ENCODE measurements around the gene ST6GAL2. TPM values are rescaled to one million over a fixed set of nuclear protein-coding genes. Genes with fewer than 3 reads are reported as not detected.

ST6GAL2 gene
- total RNA-seq, 1 experiment from 2014 or later: 11.0 TPM

- Mint-ChIP-seq H3K27me3 (ENCODE audit: low read depth) (no peaks in the 10 kb centered on the region), H3K36me3 (no peaks in the 10 kb centered on the region), H3K4me3 (no peak overlapping the region), H3K9me3 (no peaks in the 10 kb centered on the region), H3K4me1 (peaks cover 10% of the 10 kb centered on the region), H3K27ac (no peak overlapping the region)
- POLR2A ChIA-PET: no interaction called here
- CTCF ChIA-PET: no interaction called here
- no peak for DNase-seq (ENCODE audit: low spot score)
- TF ChIP-seq, protein P1, sequence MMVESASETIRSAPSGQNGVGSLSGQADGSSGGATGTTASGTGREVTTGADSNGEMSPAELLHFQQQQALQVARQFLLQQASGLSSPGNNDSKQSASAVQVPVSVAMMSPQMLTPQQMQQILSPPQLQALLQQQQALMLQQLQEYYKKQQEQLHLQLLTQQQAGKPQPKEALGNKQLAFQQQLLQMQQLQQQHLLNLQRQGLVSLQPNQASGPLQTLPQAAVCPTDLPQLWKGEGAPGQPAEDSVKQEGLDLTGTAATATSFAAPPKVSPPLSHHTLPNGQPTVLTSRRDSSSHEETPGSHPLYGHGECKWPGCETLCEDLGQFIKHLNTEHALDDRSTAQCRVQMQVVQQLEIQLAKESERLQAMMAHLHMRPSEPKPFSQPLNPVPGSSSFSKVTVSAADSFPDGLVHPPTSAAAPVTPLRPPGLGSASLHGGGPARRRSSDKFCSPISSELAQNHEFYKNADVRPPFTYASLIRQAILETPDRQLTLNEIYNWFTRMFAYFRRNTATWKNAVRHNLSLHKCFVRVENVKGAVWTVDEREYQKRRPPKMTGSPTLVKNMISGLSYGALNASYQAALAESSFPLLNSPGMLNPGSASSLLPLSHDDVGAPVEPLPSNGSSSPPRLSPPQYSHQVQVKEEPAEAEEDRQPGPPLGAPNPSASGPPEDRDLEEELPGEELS (CRISPR knock-in tag; IDR thresholded peaks at IDR 0.05): no peak
- TF ChIP-seq ZNF232 (CRISPR knock-in tag; IDR thresholded peaks at IDR 0.05) (no peak), CTCF (IDR thresholded peaks at IDR 0.05) (no peak), RORB (CRISPR knock-in tag; IDR thresholded peaks at IDR 0.05) (no peak), TCF7 (CRISPR knock-in tag; IDR thresholded peaks at IDR 0.05; ENCODE audit: low read depth) (no peak), ATF6 (CRISPR knock-in tag; IDR thresholded peaks at IDR 0.05) (no peak), HMGXB4 (CRISPR knock-in tag; IDR thresholded peaks at IDR 0.05) (no peak), IRF2 (CRISPR knock-in tag; IDR thresholded peaks at IDR 0.05; ENCODE audit: borderline replicate concordance, low read depth) (no peak), SMAD3 (CRISPR knock-in tag; IDR thresholded peaks at IDR 0.05; ENCODE audit: borderline replicate concordance) (no peak), ZNF512 (CRISPR knock-in tag; IDR thresholded peaks at IDR 0.05; ENCODE audit: borderline replicate concordance) (no peak), NR3C1 (CRISPR knock-in tag; conservative IDR thresholded peaks at IDR 0.05; ENCODE audit: low read depth) (no peak), ETV6 (CRISPR knock-in tag; IDR thresholded peaks at IDR 0.05) (no peak), ZNF423 (CRISPR knock-in tag; IDR thresholded peaks at IDR 0.05) (no peak), SP1 (CRISPR knock-in tag; conservative IDR thresholded peaks at IDR 0.05) (no peak), IRF1 (CRISPR knock-in tag; IDR thresholded peaks at IDR 0.05) (no peak)
- TF ChIP-seq, protein P2, sequence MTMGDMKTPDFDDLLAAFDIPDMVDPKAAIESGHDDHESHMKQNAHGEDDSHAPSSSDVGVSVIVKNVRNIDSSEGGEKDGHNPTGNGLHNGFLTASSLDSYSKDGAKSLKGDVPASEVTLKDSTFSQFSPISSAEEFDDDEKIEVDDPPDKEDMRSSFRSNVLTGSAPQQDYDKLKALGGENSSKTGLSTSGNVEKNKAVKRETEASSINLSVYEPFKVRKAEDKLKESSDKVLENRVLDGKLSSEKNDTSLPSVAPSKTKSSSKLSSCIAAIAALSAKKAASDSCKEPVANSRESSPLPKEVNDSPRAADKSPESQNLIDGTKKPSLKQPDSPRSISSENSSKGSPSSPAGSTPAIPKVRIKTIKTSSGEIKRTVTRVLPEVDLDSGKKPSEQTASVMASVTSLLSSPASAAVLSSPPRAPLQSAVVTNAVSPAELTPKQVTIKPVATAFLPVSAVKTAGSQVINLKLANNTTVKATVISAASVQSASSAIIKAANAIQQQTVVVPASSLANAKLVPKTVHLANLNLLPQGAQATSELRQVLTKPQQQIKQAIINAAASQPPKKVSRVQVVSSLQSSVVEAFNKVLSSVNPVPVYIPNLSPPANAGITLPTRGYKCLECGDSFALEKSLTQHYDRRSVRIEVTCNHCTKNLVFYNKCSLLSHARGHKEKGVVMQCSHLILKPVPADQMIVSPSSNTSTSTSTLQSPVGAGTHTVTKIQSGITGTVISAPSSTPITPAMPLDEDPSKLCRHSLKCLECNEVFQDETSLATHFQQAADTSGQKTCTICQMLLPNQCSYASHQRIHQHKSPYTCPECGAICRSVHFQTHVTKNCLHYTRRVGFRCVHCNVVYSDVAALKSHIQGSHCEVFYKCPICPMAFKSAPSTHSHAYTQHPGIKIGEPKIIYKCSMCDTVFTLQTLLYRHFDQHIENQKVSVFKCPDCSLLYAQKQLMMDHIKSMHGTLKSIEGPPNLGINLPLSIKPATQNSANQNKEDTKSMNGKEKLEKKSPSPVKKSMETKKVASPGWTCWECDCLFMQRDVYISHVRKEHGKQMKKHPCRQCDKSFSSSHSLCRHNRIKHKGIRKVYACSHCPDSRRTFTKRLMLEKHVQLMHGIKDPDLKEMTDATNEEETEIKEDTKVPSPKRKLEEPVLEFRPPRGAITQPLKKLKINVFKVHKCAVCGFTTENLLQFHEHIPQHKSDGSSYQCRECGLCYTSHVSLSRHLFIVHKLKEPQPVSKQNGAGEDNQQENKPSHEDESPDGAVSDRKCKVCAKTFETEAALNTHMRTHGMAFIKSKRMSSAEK (CRISPR knock-in tag; IDR thresholded peaks at IDR 0.05; ENCODE audit: borderline replicate concordance): no peak
- TF ChIP-seq, protein P3, sequence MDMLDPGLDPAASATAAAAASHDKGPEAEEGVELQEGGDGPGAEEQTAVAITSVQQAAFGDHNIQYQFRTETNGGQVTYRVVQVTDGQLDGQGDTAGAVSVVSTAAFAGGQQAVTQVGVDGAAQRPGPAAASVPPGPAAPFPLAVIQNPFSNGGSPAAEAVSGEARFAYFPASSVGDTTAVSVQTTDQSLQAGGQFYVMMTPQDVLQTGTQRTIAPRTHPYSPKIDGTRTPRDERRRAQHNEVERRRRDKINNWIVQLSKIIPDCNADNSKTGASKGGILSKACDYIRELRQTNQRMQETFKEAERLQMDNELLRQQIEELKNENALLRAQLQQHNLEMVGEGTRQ (CRISPR knock-in tag; IDR thresholded peaks at IDR 0.05): no peak
- ATAC-seq: no peak
Measured at GRCh38 chr2:106840818-106841217, 45.1 kb downstream of the ST6GAL2 start.

All from WTC11 (cell line).